Uterus (tissue), 2 donors: Measurements from ENCODE around the gene CMC2.

Source experiments
- POLR2A ChIP-seq, 2 donors: fragments of 450-650 bp; IDR thresholded peaks; one replicate each; pipeline ENCODE4 v1.6.1; 2016; ENCODE audit warnings: antibody characterized with exemption in 2 of 2, mild to moderate bottlenecking in 1 of 2, moderate library complexity in 1 of 2
- TF ChIP-seq, protein P1 (sequence below), 4 experiments: fragments of 200-600 bp in 2 of 4; fragments of 450-650 bp in 2 of 4; sonication (generic) in 2 of 4; IDR thresholded peaks; one replicate each; pipeline ENCODE4 v1.5.1; 2016 to 2019; ENCODE audit warnings: antibody characterized with exemption in 4 of 4, mild to moderate bottlenecking in 2 of 4, moderate library complexity in 1 of 4

DNA sequence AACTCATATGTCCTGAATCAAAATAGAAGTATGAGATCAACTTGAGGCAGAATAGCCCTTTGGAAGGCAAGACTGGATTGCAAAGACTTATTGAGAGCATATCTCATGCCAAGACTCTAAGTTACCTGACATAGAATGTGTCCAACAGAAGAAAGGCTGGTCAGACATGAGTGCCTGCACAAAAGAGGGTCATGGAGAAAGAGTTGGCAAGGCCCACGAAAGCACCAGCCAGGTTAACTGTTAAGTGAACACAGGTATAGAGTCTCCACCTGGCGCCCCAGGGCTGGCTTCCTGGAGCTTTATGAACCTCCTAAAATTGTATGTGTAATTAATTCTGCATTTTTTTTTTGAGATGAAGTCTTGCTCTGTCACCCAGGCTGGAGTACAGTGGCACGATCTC, 71.0 kb downstream of the CMC2 start:
- TF ChIP-seq POLR2A (IDR thresholded peaks at IDR 0.05): no peak
- TF ChIP-seq, protein P1, sequence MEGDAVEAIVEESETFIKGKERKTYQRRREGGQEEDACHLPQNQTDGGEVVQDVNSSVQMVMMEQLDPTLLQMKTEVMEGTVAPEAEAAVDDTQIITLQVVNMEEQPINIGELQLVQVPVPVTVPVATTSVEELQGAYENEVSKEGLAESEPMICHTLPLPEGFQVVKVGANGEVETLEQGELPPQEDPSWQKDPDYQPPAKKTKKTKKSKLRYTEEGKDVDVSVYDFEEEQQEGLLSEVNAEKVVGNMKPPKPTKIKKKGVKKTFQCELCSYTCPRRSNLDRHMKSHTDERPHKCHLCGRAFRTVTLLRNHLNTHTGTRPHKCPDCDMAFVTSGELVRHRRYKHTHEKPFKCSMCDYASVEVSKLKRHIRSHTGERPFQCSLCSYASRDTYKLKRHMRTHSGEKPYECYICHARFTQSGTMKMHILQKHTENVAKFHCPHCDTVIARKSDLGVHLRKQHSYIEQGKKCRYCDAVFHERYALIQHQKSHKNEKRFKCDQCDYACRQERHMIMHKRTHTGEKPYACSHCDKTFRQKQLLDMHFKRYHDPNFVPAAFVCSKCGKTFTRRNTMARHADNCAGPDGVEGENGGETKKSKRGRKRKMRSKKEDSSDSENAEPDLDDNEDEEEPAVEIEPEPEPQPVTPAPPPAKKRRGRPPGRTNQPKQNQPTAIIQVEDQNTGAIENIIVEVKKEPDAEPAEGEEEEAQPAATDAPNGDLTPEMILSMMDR (IDR thresholded peaks at IDR 0.05): no peak
